Ishikawa (cell line): Measurements from ENCODE around the gene DEFB129.

Experiments used
- CEBPB ChIP-seq: IDR thresholded peaks from 2 replicates; pipeline ENCODE4 v1.6.1; 2012
- CREB1 ChIP-seq: IDR thresholded peaks from 2 replicates; pipeline ENCODE4 v1.6.1; 2012; ENCODE audit warnings: low read depth
- EGR1 ChIP-seq: IDR thresholded peaks from 2 replicates; pipeline ENCODE4 v1.6.1; 2012
- EP300 ChIP-seq: IDR thresholded peaks from 2 replicates; pipeline ENCODE4 v1.6.1; 2012; ENCODE audit warnings: borderline replicate concordance
- FOXM1 ChIP-seq: IDR thresholded peaks from 2 replicates; pipeline ENCODE4 v1.6.1; 2012; ENCODE audit warnings: low read depth, borderline replicate concordance
- MAX ChIP-seq: IDR thresholded peaks from 2 replicates; pipeline ENCODE4 v1.6.1; 2012
- NFIC ChIP-seq: IDR thresholded peaks from 2 replicates; pipeline ENCODE4 v1.6.1; 2012
- RAD21 ChIP-seq: IDR thresholded peaks from 2 replicates; pipeline ENCODE4 v1.6.1; 2012; ENCODE audit warnings: low read depth
- REST ChIP-seq: IDR thresholded peaks from 2 replicates; pipeline ENCODE4 v1.6.1; 2012; ENCODE audit warnings: low read depth, mild to moderate bottlenecking
- TAF1 ChIP-seq: IDR thresholded peaks from 2 replicates; pipeline ENCODE4 v1.6.1; 2012; ENCODE audit warnings: low read depth, mild to moderate bottlenecking
- TCF12 ChIP-seq: IDR thresholded peaks from 2 replicates; pipeline ENCODE4 v1.6.1; 2012; ENCODE audit warnings: low read depth
- TEAD4 ChIP-seq: IDR thresholded peaks from 2 replicates; pipeline ENCODE4 v1.6.1; 2012
- USF1 ChIP-seq: IDR thresholded peaks from 2 replicates; pipeline ENCODE4 v1.6.1; 2012
- YY1 ChIP-seq: IDR thresholded peaks from 2 replicates; pipeline ENCODE4 v1.6.1; 2012; ENCODE audit warnings: low read depth
- ZBTB7A ChIP-seq: IDR thresholded peaks from 2 replicates; pipeline ENCODE4 v1.6.1; 2012; ENCODE audit warnings: low read depth

The DEFB129 gene

GRCh38 chr20:226958-227357 lies at the start of gene DEFB129:
DEFB129 (plus strand) TSS chr20:227258; CDS start chr20:227289, 31 bp downstream.
- no peak for TF ChIP-seq USF1
- no peak for TF ChIP-seq TEAD4
- TF ChIP-seq TCF12: no peak
- no peak for TF ChIP-seq CEBPB
- no peak for TF ChIP-seq RAD21
- TF ChIP-seq YY1: no peak
- TF ChIP-seq EGR1: no peak
- TF ChIP-seq MAX: no peak
- no peak for TF ChIP-seq TAF1
- TF ChIP-seq REST: no peak
- no peak for TF ChIP-seq FOXM1
- TF ChIP-seq CREB1: no peak
- TF ChIP-seq NFIC: no peak
- TF ChIP-seq EP300: no peak
- no peak for TF ChIP-seq ZBTB7A

- TF ChIP-seq RAD21 (no peak), CREB1 (no peak), REST (no peak), EGR1 (no peak), TAF1 (no peak)
Measured at GRCh38 chr20:184288-184687, 42.8 kb upstream of the DEFB129 start.

GRCh38 chr20:187733-188132 lies 39.3 kb upstream of the DEFB129 start:
- TF ChIP-seq EP300 (no peak), ZBTB7A (no peak), NFIC (no peak), YY1 (no peak), USF1 (no peak), EGR1 (no peak), TCF12 (no peak), TEAD4 (no peak), CREB1 (no peak), CEBPB (no peak), FOXM1 (no peak), MAX (no peak)

- TF ChIP-seq MAX (no peak), CEBPB (no peak), RAD21 (no peak), TCF12 (no peak), USF1 (no peak)
Measured at GRCh38 chr20:189611-190010, 37.4 kb upstream of the DEFB129 start, which contains the start of gene DEFB128. DEFB128 (minus strand) TSS chr20:189711; CDS start chr20:189623, 88 bp downstream.

- TF ChIP-seq USF1 (no peak), YY1 (no peak), TCF12 (no peak), EGR1 (no peak), CREB1 (no peak), MAX (no peak), NFIC (no peak), CEBPB (no peak), RAD21 (no peak), TEAD4 (no peak), EP300 (no peak), TAF1 (no peak), FOXM1 (no peak), ZBTB7A (no peak), REST (no peak)
Measured at GRCh38 chr20:198225-198624, 28.8 kb upstream of the DEFB129 start.
